ENCODE measurements around the gene BMPER. TPM values are rescaled to one million over a fixed set of nuclear protein-coding genes. Genes with fewer than 3 reads are reported as not detected.
A peak's percentile ranks its signal among the peaks of the same experiment; 100 is the strongest.

BMPER gene
- total and polyA plus RNA-seq, 8 donors, result 1.9 to 9.5 (median 4.6) TPM; not detected in 1

DNA sequence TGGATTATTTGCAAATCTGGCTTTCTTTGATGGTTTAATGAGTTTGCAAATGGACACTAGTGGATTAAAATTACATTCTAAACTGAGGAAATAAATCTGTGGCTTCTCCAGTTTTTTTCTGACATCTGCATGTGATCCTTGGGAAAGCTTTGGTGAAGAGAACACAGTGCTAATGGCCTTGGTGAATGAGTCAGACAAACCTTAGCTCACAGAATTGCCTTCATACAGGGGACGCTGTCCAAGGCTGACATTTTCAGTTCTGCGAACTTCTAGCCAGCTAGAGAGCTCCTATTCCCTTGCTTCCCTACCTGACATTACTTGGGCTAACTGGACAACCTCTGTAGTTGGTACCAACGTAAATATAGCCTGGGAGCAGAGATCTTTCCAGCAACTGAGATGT is 21.2 kb downstream of the BMPER start:
- intact Hi-C loops (cut with DNase I; ENCODE audit: low total_unique reads), result loop anchor here (10.0 kb wide), 1 partner anchor 172 kb away; no protein-coding TSS in a partner anchor
- peak overlapping the region in 1 of 5 donors; percentile 50 for H3K27ac ChIP-seq
- 66 to 78% (median 69%) methylated on average over 3 of the region's 3 CpGs for WGBS, 5 donors
- H3K36me3 ChIP-seq, result no peaks in the 10 kb centered on the region
- H3K4me1 ChIP-seq, result peaks cover 0 to 14% (median 0%) of the 10 kb centered on the region in 4 donors
- DNase-seq, result no peak
- no peak overlapping the region for H3K4me3 ChIP-seq
- no peak for TF ChIP-seq EP300 (IDR thresholded peaks at IDR 0.05)
- no peak for TF ChIP-seq POLR2AphosphoS5 (IDR thresholded peaks at IDR 0.05)
- TF ChIP-seq, protein P1, sequence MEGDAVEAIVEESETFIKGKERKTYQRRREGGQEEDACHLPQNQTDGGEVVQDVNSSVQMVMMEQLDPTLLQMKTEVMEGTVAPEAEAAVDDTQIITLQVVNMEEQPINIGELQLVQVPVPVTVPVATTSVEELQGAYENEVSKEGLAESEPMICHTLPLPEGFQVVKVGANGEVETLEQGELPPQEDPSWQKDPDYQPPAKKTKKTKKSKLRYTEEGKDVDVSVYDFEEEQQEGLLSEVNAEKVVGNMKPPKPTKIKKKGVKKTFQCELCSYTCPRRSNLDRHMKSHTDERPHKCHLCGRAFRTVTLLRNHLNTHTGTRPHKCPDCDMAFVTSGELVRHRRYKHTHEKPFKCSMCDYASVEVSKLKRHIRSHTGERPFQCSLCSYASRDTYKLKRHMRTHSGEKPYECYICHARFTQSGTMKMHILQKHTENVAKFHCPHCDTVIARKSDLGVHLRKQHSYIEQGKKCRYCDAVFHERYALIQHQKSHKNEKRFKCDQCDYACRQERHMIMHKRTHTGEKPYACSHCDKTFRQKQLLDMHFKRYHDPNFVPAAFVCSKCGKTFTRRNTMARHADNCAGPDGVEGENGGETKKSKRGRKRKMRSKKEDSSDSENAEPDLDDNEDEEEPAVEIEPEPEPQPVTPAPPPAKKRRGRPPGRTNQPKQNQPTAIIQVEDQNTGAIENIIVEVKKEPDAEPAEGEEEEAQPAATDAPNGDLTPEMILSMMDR (IDR thresholded peaks at IDR 0.05), result no peak
- TF ChIP-seq POLR2A (IDR thresholded peaks at IDR 0.05), result no peak
- no peaks in the 10 kb centered on the region for H3K9me3 ChIP-seq
- no peaks in the 10 kb centered on the region for H3K27me3 ChIP-seq

DNA sequence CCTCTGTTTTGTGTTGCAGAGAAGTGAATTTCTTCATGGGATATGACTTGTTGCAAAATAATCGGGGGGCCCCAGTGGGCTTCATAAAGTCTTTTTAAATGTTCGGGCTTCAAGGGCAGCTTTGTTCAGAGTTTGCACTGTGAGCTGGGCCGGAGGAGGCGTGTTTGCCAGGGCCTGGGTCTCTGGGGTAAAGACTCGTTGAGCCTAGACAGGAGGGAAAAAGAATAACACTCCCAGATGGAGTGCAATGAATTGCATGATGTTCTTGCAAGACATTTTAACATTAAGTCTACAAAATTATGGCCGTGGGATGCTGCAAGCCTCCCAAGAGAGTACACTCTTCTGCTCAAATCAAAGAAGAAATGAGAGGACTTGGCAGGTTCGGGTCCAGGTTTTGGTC is 23.6 kb downstream of the BMPER start:
- TF ChIP-seq POLR2A (IDR thresholded peaks at IDR 0.05) (no peak), POLR2AphosphoS5 (IDR thresholded peaks at IDR 0.05) (no peak), EP300 (IDR thresholded peaks at IDR 0.05) (no peak)
- TF ChIP-seq, protein P1 (IDR thresholded peaks at IDR 0.05), result no peak

DNA sequence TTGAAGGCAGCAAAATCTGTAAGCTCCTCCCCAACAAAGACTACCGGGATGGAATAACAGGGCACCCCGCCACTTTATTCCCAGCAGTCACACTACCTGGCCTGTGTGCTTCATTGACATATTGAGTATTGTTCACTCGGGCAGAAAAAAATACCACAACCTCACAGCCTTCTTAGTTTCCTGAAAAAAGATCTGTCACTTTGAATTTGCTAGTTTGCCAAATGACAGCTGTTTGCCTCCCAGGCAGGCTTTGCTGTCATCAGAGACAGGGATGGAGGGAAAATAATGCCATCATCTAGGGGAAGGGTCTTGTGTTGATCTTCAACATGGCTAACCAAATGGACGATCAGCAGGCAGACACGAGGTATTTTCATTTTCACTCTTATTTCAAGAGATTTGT is 26.9 kb downstream of the BMPER start:
- Histone ChIP-seq H3K36me3 (no peaks in the 10 kb centered on the region), H3K9me3 (no peaks in the 10 kb centered on the region), H3K27me3 (no peaks in the 10 kb centered on the region), H3K27ac (peak overlapping the region in 4 of 5 donors; percentile 5 to 69 (median 51)), H3K4me1 (peaks cover 0 to 20% (median 8%) of the 10 kb centered on the region in 4 donors), H3K4me3 (peak overlapping the region in 2 of 4 donors; percentile 28 to 29)
- no peak for DNase-seq
- intact Hi-C loops (cut with DNase I; ENCODE audit: low total_unique reads), result no loop called here
- 56 to 71% (median 65%) methylated on average over 5 of the region's 5 CpGs for WGBS, 5 donors
- no peak for TF ChIP-seq POLR2AphosphoS5 (IDR thresholded peaks at IDR 0.05)
- TF ChIP-seq EP300 (IDR thresholded peaks at IDR 0.05), result no peak
- no peak for TF ChIP-seq POLR2A (IDR thresholded peaks at IDR 0.05)
- TF ChIP-seq, protein P1 (IDR thresholded peaks at IDR 0.05), result no peak

More for the DNA sequence above, 23.6 kb downstream of the BMPER start:
- Histone ChIP-seq H3K4me1 (peaks cover 0 to 20% (median 8%) of the 10 kb centered on the region in 4 donors), H3K36me3 (no peaks in the 10 kb centered on the region), H3K9me3 (no peaks in the 10 kb centered on the region), H3K27me3 (no peaks in the 10 kb centered on the region), H3K4me3 (no peak overlapping the region), H3K27ac (peak overlapping the region in 1 of 5 donors; percentile 56)
- intact Hi-C loops (cut with DNase I; ENCODE audit: low total_unique reads), result loop anchor here (10.0 kb wide), 1 partner anchor 174 kb away; no protein-coding TSS in a partner anchor
- 75 to 90% (median 87%) methylated on average over 7 of the region's 7 CpGs for WGBS, 5 donors
- no peak for DNase-seq

DNA sequence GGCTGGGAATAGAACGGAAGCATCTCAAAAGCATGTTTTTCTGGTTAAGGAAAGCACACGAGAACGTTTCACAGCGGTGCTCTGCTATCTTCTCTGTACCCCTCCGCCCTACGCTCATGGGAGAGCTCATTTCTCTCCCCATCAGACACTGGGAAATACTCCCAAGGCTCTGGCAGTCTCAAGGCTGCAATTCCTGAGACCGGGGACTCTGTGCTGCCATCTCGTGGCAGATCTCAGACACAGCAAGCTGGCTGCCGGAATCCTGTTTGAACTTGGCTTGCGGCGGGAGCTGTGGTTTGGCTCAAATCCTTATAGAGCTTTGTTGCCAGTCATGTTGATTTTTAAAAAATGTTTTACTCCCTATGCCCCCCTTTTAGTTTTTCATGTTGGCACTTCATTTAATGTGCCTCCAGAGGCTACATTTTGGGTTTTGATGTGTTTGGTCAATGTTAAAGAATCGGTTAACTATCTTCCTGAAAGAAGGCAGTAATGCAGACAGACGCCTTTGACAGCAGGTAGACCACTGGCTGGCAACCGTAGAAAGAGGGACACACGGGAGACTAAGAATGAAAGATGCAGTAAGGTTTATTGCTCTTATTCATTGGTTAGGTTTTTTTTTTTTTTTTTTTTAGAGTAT is 27.6 kb downstream of the BMPER start:
- H3K4me3 ChIP-seq, result peak overlapping the region in 2 of 4 donors; percentile 28 to 29
- 14 to 18% (median 16%) methylated on average over 15 of the region's 15 CpGs for WGBS, 5 donors
- peaks cover 0 to 20% (median 8%) of the 10 kb centered on the region in 4 donors for H3K4me1 ChIP-seq
- intact Hi-C loops (cut with DNase I; ENCODE audit: low total_unique reads), result no loop called here
- DNase-seq, result peak; percentile 84 to 93
- H3K36me3 ChIP-seq, result peaks cover 0 to 5% (median under 1%) of the 10 kb centered on the region in 4 donors
- peak overlapping the region in 4 of 5 donors; percentile 5 to 69 (median 51) for H3K27ac ChIP-seq
- H3K27me3 ChIP-seq, result no peaks in the 10 kb centered on the region
- TF ChIP-seq POLR2AphosphoS5 (IDR thresholded peaks at IDR 0.05), result peak in 2 of 3 donors; percentile 20 to 62
- no peak for TF ChIP-seq POLR2A (IDR thresholded peaks at IDR 0.05)
- TF ChIP-seq, protein P1 (IDR thresholded peaks at IDR 0.05), result peak in 5 of 7 experiments; percentile 71 to 97 (median 92)
- H3K9me3 ChIP-seq, result no peaks in the 10 kb centered on the region

All from stomach (tissue), 9 donors.